ENCODE measurements around the gene PDE6A.

DNA sequence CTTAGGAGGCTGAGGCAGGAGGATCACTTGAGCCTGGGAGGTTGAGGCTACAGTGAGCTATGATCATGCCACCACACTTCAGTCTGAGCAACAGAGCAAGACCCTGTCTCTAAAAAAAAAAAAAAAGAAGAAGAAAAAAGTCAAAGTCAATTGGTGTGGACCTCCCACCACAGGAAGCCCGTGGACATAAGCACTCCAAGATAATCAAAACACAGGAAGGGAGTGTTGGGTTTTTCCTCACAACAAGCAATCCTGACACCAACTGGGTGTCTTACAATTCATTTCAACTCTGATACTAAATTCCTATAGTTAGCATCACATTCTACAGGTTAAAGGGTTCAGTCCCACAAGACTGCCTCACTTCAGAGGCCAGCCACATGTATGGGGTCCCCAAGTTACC, 70.7 kb downstream of the PDE6A start:
- TF ChIP-seq, protein P1, sequence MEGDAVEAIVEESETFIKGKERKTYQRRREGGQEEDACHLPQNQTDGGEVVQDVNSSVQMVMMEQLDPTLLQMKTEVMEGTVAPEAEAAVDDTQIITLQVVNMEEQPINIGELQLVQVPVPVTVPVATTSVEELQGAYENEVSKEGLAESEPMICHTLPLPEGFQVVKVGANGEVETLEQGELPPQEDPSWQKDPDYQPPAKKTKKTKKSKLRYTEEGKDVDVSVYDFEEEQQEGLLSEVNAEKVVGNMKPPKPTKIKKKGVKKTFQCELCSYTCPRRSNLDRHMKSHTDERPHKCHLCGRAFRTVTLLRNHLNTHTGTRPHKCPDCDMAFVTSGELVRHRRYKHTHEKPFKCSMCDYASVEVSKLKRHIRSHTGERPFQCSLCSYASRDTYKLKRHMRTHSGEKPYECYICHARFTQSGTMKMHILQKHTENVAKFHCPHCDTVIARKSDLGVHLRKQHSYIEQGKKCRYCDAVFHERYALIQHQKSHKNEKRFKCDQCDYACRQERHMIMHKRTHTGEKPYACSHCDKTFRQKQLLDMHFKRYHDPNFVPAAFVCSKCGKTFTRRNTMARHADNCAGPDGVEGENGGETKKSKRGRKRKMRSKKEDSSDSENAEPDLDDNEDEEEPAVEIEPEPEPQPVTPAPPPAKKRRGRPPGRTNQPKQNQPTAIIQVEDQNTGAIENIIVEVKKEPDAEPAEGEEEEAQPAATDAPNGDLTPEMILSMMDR (IDR thresholded peaks at IDR 0.05), result no peak
- TF ChIP-seq POLR2A (IDR thresholded peaks at IDR 0.05) (no peak), EP300 (IDR thresholded peaks at IDR 0.05) (no peak)

Data from tibial nerve (tissue), 4 donors.